ENCODE data around the gene RINL. TPM values are rescaled to one million over a fixed set of nuclear protein-coding genes. Genes with fewer than 3 reads are reported as not detected.

The RINL gene
- polyA plus RNA-seq, 1 of the 3 experiments (the other 2 are of a cell fraction): 3.8 TPM

- peaks cover 4% of the 10 kb centered on the region for H3F3A ChIP-seq (replicated peaks; ENCODE audit: insufficient read depth)
- H3K27me3 ChIP-seq (ENCODE audit: insufficient read depth): no peaks in the 10 kb centered on the region
- H2AFZ ChIP-seq (ENCODE audit: low read depth): peak overlapping the region; percentile 88; the same call in 1 of the 2 replicates
- H3K4me1 ChIP-seq (ENCODE audit: control insufficient read depth in 1 of 2, insufficient read depth in 2 of 2, low read depth in 1 of 2, low read length in 1 of 2): peaks cover 0 to 9% of the 10 kb centered on the region in 2 experiments; a peak in 2 of 4 replicates
- H3K4me2 ChIP-seq: peak overlapping the region; percentile 88
- no peaks in the 10 kb centered on the region for H3K9me3 ChIP-seq
- POLR2A ChIA-PET: interaction anchor here (1.6 kb wide), 1 partner anchor 38 kb away, joined by 3 read pairs; no protein-coding TSS in a partner anchor
- peak overlapping the region; percentile 51 to 77; a peak in 3 of 4 replicates for H3K27ac ChIP-seq (ENCODE audit: low read depth in 2 of 2, low read length in 1 of 2)
- DNase-seq: no peak
- CTCF ChIA-PET: interaction anchor here (0.9 to 2.8 kb wide), 8 partner anchors 13 to 495 kb away, joined by 3 to 19 read pairs (median 4); partner anchors contain the start of genes MRPS12 and SARS2
- TF ChIP-seq PBX3 (IDR thresholded peaks at IDR 0.05) (no peak), JUND (IDR thresholded peaks at IDR 0.05) (no peak), GATA2 (CRISPR knock-in tag; IDR thresholded peaks at IDR 0.05) (no peak), MAX (IDR thresholded peaks at IDR 0.05; ENCODE audit: low read depth) (no peak), FOXM1 (IDR thresholded peaks at IDR 0.05; ENCODE audit: low read depth) (no peak), MXI1 (IDR thresholded peaks at IDR 0.05; ENCODE audit: low read depth, low read length) (no peak), TCF12 (IDR thresholded peaks at IDR 0.05) (no peak), USF1 (IDR thresholded peaks at IDR 0.05; ENCODE audit: borderline replicate concordance, low read depth) (no peak), RXRA (IDR thresholded peaks at IDR 0.05; ENCODE audit: borderline replicate concordance, low read depth) (no peak), SIN3A (IDR thresholded peaks at IDR 0.05; ENCODE audit: borderline replicate concordance, low read depth, low read length) (no peak), USF2 (IDR thresholded peaks at IDR 0.05; ENCODE audit: borderline replicate concordance, low read depth, low read length) (no peak), NRF1 (IDR thresholded peaks at IDR 0.05; ENCODE audit: low read depth, low read length) (no peak)
- H3K4me3 ChIP-seq (ENCODE audit: low read depth in 2 of 2, low read length in 1 of 2): peak overlapping the region; percentile 66 to 92
- peaks cover 43% of the 10 kb centered on the region for H3K79me2 ChIP-seq (ENCODE audit: insufficient read depth)
- 59% methylated on average over 3 of the region's 3 CpGs for WGBS (ENCODE audit: low lambda C conversion rate)
- H3K9me2 ChIP-seq: no peaks in the 10 kb centered on the region
- no peaks in the 10 kb centered on the region for H4K20me1 ChIP-seq (ENCODE audit: insufficient read depth)
- H3K36me3 ChIP-seq (replicated peaks in 1 of 2; ENCODE audit: control insufficient read depth in 1 of 2, insufficient read depth in 2 of 2, low read length in 1 of 2): peaks cover 0 to 5% of the 10 kb centered on the region in 2 experiments
- H3K9ac ChIP-seq: peak overlapping the region; percentile 81
These were observed 22.7 kb upstream of the RINL start for GRCh38 chr19:38900743-38901190.

- H2AFZ ChIP-seq (ENCODE audit: low read depth): peak overlapping the region; percentile 88
- POLR2A ChIA-PET: interaction anchor here (1.6 kb wide), 1 partner anchor 37 kb away, joined by 3 read pairs; no protein-coding TSS in a partner anchor
These were observed 22.1 kb upstream of the RINL start for GRCh38 chr19:38900202-38900629.

More at GRCh38 chr19:38900202-38900629, 22.1 kb upstream of the RINL start:
- TF ChIP-seq MXI1 (IDR thresholded peaks at IDR 0.05; ENCODE audit: low read depth, low read length) (peak; percentile 79; the same call in 1 of the 2 replicates), RXRA (IDR thresholded peaks at IDR 0.05; ENCODE audit: borderline replicate concordance, low read depth) (no peak)
- Histone ChIP-seq H3F3A (replicated peaks; ENCODE audit: insufficient read depth) (peaks cover 4% of the 10 kb centered on the region), H3K9me3 (no peaks in the 10 kb centered on the region), H3K36me3 (replicated peaks in 1 of 2; ENCODE audit: control insufficient read depth in 1 of 2, insufficient read depth in 2 of 2, low read length in 1 of 2) (peaks cover 0 to 1% of the 10 kb centered on the region in 2 experiments), H3K9me2 (no peaks in the 10 kb centered on the region), H3K79me2 (ENCODE audit: insufficient read depth) (peaks cover 43% of the 10 kb centered on the region), H3K4me1 (ENCODE audit: control insufficient read depth in 1 of 2, insufficient read depth in 2 of 2, low read depth in 1 of 2, low read length in 1 of 2) (peaks cover 0 to 9% of the 10 kb centered on the region in 2 experiments; a peak in 2 of 4 replicates), H3K27me3 (ENCODE audit: insufficient read depth) (no peaks in the 10 kb centered on the region), H3K27ac (ENCODE audit: low read depth in 2 of 2, low read length in 1 of 2) (peak overlapping the region; percentile 51 to 77), H3K4me3 (ENCODE audit: low read depth in 2 of 2, low read length in 1 of 2) (peak overlapping the region; percentile 66 to 92), H3K9ac (peak overlapping the region; percentile 81), H4K20me1 (ENCODE audit: insufficient read depth) (no peaks in the 10 kb centered on the region), H3K4me2 (peak overlapping the region; percentile 88)
- WGBS (ENCODE audit: low lambda C conversion rate): 4% methylated on average over 8 of the region's 8 CpGs
- no peak for DNase-seq
- CTCF ChIA-PET: interaction anchor here (0.8 to 2.8 kb wide), 10 partner anchors 13 to 495 kb away, joined by 3 to 19 read pairs (median 3); partner anchors contain the start of genes MRPS12, RINL and SARS2
